Suppressor macrophage (primary cell): ENCODE results near the gene TMEM132C.
"Not testable (repeated sequence)": the region's sequence is repeated elsewhere in the genome, so short reads cannot be mapped to it uniquely, and the experiment has no call there.

Experiments
- DNase-seq, 4 experiments: peaks; one replicate each; pipeline ENCODE4 v3.0.0-alpha.2; 2020 to 2022

Gene TMEM132C

GRCh38 chr12:128570191-128571065 is 303.5 kb downstream of the TMEM132C start:
- no peak for DNase-seq

GRCh38 chr12:128571906-128572810 is 305.2 kb downstream of the TMEM132C start:
- DNase-seq: no peak

GRCh38 chr12:128573907-128574306 is 306.9 kb downstream of the TMEM132C start:
- DNase-seq: no peak

- no peak for DNase-seq
Measured at GRCh38 chr12:128578045-128578444, 311.1 kb downstream of the TMEM132C start.

- no peak for DNase-seq
Measured at GRCh38 chr12:128581321-128581761, 314.4 kb downstream of the TMEM132C start.

GRCh38 chr12:128583453-128583852 is 316.5 kb downstream of the TMEM132C start:
- DNase-seq: no peak

- no peak for DNase-seq
Measured at GRCh38 chr12:128586451-128587029, 319.6 kb downstream of the TMEM132C start.

- DNase-seq: no peak
Measured at GRCh38 chr12:128587918-128588317, 320.9 kb downstream of the TMEM132C start.

GRCh38 chr12:128592220-128592744 is 325.3 kb downstream of the TMEM132C start:
- DNase-seq: no peak

GRCh38 chr12:128594521-128594920 is 327.6 kb downstream of the TMEM132C start:
- no peak for DNase-seq

GRCh38 chr12:128595609-128596008 is 328.6 kb downstream of the TMEM132C start:
- DNase-seq: no peak

GRCh38 chr12:128600886-128601285 is 333.9 kb downstream of the TMEM132C start:
- no peak for DNase-seq

GRCh38 chr12:128603573-128604115 is 336.7 kb downstream of the TMEM132C start:
- DNase-seq: no peak

GRCh38 chr12:128604219-128604618 is 337.2 kb downstream of the TMEM132C start:
- not testable (repeated sequence) for DNase-seq

- DNase-seq: no peak
Measured at GRCh38 chr12:128606051-128606450, 339.1 kb downstream of the TMEM132C start.

GRCh38 chr12:128606538-128606937 is 339.6 kb downstream of the TMEM132C start:
- no peak for DNase-seq

GRCh38 chr12:128606970-128607369 is 340.0 kb downstream of the TMEM132C start:
- no peak for DNase-seq

- DNase-seq: no peak
Measured at GRCh38 chr12:128607641-128608040, 340.7 kb downstream of the TMEM132C start.

GRCh38 chr12:128609861-128610260 is 342.9 kb downstream of the TMEM132C start:
- DNase-seq: no peak

- no peak for DNase-seq
Measured at GRCh38 chr12:128611736-128612135, 344.8 kb downstream of the TMEM132C start.

- DNase-seq: no peak
Measured at GRCh38 chr12:128612150-128612850, 345.3 kb downstream of the TMEM132C start.
